ENCODE results near the gene CYP4V2.

CYP4V2 gene

DNA sequence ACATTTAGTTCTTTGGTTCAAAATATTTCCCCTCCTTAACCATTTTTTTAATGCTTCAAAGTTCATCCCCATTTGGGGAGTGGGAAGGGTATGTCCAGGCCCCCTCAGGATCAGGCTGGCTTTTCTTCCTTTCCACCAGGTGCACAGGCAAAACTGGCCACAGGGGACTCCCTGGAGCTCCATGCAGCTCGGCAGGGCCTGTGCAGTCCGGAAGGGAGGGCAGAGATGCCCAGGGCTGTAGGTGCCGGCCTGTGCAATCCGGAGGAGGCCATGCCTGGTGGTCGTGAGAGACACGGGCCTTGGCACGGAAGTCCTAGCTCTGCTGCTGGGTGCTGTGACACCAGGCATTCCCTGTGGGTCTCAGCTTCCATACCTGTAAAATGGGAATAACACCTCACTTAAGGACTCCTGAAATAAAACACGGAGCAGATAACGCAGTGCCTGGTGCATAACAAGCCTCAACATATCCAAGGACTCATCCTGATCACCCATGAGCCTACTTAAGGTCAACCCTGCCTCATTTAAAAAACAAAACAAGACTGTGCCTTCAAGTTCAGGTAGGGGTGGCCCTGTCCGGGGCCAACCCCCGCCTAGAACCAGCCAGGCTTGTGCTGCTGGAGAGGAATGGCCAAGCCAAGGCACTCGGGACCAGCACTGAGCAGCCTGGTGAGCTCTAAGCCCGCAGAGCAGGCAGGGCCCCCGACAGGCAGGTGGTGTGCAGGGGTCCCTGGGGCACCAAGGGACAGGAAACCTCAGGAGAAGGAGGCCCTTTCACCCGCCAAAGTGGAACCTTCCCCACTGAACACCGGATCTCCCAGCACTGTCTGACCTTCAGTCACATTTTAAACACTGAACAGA is 21.2 kb upstream of the CYP4V2 start:
- intact Hi-C loops (cut with DNase I) = no loop called here
- no peak for DNase-seq

DNA sequence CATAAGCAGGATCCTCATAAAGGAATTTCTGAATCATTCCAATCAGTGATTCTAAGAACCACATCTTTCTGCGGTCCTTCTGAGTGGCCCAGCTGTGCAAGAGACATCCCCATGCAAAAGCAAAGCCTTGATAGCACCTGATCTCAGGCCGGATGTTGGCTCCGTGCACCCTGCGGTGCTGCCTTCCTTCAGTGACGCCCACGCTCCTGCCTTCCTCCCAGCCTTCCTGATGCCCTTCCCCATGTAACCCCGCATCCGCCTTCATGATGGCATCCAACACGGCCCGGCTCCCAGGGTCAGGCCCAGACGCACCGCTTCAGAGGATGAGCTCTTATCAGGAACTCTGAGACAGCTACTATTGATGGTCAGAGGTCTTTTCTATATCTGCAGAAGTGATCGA is 20.4 kb upstream of the CYP4V2 start:
- intact Hi-C loops (cut with DNase I) = no loop called here
- DNase-seq = no peak

DNA sequence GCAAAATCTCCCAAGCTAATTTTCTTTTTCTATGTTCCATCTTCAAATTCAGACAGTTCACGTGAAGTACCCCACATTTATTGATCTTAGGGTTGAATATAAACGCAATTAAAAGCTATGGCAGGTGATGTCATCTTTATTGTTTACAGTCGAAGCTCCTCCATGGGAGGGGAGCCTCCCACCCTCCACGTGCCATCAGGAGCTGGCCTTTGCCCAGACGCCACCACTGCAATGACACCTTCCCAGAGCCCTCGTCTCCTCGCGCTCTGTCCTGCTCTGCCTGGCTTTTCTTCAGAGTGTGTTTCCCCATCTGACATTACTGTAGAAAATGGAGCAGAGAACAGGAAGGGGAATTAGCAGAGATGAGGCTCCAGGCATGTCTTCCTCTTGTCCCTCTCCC is 18.8 kb upstream of the CYP4V2 start:
- DNase-seq = no peak
- intact Hi-C loops (cut with DNase I) = no loop called here

DNA sequence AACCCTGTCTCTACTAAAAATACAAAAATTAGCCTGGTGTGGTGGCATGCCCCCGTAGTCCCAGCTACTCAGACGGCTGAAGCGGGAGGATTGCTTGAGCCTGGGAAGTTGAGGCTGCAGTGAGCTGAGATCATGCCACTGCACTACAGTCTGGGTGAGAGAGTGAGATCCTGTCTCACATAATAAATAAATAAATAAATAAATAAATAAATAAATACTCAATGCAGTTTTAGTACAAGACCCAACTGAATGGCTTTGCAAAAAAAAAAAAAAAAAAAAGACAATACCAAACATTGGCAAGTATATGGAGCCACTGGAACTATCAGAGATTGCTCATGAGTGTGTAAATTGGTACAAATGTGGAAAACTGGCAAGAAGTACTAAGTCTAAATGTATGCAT is 3.3 kb upstream of the CYP4V2 start:
- DNase-seq = no peak
- intact Hi-C loops (cut with DNase I) = no loop called here

DNA sequence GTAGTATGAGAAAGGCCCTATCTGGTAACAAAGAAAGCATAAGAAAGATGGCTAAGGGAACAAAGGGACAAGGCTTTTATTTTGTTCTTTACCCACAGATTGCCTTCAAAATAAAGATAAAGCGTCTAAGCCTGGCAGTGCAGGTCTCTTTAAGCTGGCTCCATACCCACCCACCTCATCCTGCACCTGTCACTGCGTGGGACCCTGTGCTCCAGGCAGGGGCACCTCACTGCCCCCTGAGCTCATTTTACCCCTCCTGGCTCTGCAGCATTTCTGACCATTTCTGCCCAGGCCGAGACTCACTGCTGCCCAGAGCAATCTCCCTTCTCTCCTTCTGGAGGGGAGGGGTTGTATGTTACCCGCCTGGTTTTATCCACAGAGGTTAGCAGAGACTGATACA is 1.7 kb upstream of the CYP4V2 start:
- intact Hi-C loops (cut with DNase I) = no loop called here
- DNase-seq = peak in 16 of 42 donors; percentile 11 to 61 (median 37)

DNA sequence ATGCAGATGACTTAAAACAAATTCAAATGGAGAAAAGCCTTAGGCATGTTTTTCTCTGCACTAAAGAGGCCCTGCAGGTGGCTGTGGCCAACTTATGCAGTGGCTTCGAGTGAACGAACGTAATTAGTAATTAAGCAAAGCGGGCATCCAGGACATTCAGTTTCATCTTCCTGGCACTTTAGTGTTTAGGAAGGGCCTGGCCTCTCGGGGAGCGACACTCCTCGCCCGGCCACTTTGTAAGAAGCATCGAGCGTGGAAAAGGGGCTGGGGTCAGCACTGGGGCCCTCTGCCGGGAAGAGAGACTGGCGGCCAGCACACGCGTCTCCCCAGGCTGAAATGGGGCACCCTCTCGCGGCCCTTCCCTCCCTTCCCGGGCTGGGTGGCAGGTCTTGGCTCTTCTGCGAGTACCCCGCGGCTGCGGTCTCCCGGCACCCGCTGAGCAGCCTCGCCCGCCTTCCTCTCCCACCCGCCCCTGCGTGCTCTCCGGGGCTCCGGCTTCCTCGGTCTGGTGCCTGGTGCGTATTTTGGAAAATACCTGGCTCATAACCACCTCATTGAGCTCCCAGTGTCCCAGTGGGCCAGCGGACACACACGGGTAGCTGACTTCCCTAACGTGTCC is 677 bp upstream of the CYP4V2 start:
- intact Hi-C loops (cut with DNase I) = no loop called here
- DNase-seq = peak in 27 of 42 donors; percentile 26 to 79 (median 61)

DNA sequence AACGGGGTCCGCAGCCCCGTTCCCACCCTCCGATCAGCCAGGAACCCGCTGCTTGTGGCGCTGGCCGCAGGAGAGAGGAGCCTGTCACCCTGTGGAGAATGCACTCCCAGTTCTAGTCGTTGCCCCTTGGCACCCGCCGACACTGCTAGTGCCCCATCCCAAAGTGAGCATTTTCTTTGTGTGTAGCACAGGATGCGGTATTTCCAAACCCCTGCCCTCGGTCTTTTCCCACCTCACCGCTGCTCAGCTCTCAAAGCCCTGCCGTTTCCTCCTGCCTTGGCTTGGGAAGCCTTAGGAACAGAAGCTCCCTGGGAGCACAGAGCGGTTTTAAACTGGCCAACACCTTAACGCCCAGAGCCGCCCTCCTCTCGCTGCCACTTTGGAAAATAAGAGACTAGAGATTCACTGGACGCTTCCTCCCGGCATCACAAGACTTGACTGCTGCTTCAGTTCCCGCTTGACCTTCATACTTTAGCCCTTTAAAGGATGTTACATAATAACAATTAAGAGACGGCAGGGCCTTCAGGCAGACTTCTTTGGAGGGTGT is 772 bp downstream of the CYP4V2 start:
- intact Hi-C loops (cut with DNase I) = no loop called here
- peak in 40 of 42 donors; percentile 26 to 72 (median 52) for DNase-seq

DNA sequence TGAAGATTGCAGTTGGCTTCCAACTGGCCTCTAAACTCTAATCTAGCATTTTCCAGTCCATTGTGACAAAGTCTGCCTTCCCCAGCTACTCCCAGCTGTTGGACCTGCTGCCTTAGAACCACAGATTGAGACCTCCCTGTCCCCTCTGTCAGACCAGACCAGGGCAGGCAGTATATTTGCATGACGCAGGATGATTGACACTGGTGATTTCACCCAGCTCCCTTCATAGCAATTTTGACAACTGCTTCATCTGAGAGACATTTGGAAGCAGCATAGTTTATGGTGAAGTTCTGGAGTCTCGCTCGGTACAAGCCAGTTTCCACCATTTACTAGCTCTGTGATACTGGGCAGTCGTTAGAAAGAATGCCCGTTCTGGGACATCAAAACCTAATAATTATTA is 2.5 kb downstream of the CYP4V2 start:
- DNase-seq = no peak
- intact Hi-C loops (cut with DNase I) = no loop called here

DNA sequence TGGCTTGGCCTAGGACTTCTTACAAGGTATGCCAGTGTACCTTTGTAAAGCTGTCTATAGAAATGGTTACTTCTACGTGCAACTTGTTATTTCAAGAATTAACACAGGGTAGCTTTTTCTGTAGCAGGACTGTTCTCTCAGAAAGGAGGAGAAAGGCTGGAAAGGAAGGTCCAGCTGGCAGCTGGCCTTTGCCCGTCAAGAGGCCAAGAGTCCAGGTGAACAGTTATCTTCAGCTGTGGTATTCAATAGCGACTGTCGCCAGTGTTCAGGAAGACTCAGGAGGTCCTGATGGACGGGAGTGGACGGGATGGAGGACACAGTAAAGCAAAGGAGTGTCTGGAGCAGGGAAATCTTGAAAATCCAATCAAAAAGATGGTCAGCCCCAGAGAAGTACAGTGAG is 4.7 kb downstream of the CYP4V2 start:
- intact Hi-C loops (cut with DNase I) = no loop called here
- DNase-seq = no peak

DNA sequence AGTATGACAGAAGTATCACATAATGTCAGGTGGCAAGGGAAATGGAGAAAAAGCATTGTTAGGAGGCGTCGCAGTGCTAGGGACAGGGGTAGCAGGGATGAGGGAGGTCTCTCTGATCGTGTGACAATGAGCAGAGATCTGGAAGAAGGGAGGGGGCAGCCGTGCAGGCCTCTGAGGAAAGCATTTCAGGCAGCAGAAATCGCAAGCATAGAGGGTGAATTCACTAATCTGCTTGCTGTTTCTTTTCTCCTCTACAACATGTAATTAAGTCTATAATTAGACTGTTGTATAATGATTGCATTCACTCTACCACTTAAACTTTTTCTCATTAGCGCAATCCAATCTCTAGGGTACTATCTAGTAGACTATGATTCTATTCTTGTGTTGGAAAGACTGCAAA is 9.1 kb downstream of the CYP4V2 start:
- peak in 1 of 42 donors; percentile 11 for DNase-seq
- intact Hi-C loops (cut with DNase I) = no loop called here

DNA sequence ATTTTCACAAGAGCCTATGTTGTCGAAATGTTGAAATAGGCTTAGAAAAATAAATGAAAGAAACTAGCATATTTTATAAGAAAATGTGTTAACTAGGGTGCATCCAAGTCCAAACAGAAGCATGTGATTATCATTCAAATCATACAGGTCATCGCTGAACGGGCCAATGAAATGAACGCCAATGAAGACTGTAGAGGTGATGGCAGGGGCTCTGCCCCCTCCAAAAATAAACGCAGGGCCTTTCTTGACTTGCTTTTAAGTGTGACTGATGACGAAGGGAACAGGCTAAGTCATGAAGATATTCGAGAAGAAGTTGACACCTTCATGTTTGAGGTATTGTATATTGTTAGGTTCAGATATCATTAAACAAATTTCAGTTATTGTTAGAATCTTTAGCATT is 9.6 kb downstream of the CYP4V2 start:
- intact Hi-C loops (cut with DNase I) = no loop called here
- DNase-seq = no peak

DNA sequence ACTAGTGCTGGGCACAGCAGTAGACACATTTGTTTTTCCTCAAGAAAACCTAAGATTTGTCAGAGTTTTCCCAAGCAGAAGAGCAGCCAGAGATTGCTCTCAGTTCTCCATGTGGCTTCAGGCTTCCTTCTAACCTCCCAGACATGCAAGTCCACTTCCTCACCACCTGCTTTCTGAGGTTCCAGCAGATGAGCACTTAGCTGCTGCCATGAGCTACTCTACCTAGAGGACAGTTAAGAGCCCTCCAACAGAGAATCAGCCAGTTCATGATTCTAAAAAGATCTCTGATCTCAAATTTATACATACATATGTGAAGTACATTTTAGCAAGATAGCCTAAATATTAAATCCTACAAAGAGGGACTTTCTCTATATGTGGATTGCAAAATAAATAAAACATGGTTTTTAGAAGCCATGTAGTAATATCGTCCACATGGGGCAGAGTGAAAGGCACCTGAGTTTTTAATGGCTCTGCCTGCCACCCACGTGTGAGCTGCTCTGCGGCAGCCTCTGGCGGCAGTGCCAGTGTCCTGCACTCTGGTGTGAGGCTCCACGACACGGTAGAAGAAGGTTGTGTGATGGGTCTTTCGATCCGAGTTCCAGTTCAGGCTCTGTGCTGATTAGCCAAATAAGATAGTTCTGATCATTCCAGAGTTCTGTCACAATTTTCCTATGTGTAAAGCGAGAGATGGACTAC is 10.3 kb downstream of the CYP4V2 start:
- intact Hi-C loops (cut with DNase I) = no loop called here
- peak in 10 of 42 donors; percentile 7 to 56 (median 36) for DNase-seq

DNA sequence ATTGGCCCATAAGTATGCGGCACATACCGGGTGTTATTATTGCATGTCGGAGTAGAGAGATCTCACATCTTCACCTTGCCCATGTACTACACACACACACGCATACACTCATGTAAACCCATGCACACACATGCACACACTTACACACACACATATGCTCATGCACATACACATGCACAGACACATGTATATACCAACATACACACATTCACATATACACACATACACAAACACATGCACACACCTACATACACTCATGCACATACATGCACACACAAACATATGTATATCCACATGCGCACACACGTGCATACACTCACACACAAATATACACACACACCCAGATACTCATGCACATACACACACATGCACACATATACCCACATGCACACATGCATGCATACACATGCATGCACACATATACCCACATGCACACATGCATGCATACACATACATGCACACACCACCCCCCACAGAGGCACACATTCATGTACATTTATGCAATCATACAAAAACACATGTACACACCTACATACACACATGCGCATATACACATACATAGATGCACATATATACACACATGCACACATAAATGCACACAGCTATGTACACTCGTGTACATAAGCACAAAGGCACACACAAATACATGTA is 11.2 kb downstream of the CYP4V2 start:
- intact Hi-C loops (cut with DNase I) = no loop called here
- no peak for DNase-seq

DNA sequence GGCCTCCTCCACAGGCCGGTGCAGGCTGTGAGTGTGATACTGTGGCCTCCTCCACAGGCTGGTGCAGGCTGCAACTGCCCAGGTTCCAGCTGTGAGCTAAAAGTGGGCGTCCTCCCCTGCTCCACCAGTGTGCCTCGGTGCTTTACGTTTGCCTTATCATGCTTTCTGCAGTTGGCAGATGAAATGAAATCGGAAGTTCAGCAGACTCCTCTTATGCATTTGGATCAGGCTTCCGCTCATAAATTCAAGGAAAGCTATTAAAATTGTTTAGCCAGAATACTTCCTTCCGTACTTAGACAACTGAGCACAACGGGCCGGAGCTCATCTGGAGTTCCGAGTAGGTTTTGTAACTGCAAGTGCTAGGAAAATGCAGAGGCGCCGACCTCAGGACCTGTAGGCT is 12.0 kb downstream of the CYP4V2 start:
- intact Hi-C loops (cut with DNase I) = no loop called here
- peak in 20 of 42 donors; percentile 14 to 56 (median 34) for DNase-seq

DNA sequence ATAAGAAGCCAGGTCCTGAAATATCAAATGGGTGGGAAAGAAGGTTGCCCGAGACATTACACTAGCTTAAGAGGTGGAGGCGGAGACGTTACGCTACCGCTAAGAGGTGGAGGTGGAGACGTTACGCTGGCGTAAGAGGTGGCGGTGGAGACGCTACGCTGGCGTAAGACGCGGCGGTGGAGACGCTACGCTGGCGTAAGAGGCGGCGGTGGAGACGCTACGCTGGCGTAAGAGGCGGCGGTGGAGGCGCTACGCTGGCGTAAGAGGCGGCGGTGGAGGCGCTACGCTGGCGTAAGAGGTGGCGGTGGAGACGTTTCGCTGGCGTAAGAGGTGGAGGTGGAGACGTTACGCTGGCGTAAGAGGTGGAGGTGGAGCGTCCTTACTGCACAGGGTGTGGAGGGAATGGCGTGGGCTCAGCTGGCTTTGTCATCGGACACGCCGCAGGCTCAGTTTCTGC is 12.8 kb downstream of the CYP4V2 start:
- intact Hi-C loops (cut with DNase I) = no loop called here
- DNase-seq = peak in 33 of 42 donors; percentile 20 to 85 (median 64)

DNA sequence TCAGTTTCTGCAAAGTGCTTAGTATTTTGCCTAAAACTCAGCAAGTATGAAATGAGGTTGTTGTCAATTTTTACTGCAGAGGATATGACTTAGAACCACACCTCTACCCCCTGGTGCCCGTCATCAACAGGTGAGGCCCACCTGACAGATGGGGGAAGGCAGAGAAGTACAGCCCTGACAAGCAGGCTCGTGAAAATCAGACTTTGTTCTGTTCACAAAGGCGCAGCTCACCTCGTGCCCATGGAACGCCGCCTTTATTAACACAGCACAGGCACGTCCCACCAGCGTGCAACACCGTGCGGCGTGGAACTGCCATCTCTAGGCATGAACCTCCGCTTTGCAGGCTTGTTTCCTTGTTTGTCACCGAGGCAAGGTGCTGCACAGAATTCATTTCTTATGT is 13.3 kb downstream of the CYP4V2 start:
- intact Hi-C loops (cut with DNase I) = no loop called here
- peak in 2 of 42 donors; percentile 13 for DNase-seq

DNA sequence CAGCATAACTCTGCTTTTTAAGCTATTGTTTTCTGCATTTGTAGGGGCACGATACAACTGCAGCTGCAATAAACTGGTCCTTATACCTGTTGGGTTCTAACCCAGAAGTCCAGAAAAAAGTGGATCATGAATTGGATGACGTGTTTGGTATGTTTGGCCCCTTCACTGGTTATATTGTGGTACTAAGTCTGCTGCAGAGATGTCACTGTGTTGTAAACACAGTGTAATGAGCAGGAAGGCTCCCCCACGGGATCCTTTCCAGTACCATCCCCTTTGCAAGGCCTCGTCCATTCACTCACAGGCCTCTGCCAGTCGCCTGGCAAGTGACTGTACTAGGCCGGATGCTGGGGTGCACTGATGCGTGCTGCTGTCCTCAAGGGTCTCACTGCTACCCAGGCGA is 13.8 kb downstream of the CYP4V2 start:
- no peak for DNase-seq

DNA sequence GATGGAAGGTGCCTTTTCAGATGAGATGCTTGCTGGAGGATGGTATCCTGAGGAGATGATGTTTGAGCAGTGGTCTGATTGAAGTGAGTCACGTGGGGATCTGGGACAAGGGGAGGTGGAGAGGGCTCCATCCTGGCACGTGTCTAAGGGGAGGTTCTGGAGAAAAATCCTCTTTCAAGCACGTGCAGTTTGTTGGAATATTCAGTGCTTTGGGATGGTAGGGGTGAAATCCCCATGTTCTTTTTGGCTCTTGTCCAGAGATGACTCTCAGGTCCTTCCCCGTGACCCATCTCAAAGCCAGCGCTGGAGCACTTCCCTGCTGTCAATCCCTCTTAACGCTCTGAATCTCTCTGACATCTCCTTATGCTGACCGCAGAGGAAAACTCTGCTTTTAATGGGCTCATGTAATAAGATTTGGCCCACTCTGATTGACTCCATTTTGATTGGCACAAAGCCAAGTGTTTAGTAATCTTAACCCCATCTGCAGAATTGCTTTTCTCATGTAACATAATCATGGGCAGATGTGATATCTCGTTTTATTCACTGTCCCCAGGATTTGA is 25.2 kb downstream of the CYP4V2 start:
- no peak for DNase-seq

More for the DNA sequence above, 13.8 kb downstream of the CYP4V2 start:
- intact Hi-C loops (cut with DNase I) = no loop called here

DNA sequence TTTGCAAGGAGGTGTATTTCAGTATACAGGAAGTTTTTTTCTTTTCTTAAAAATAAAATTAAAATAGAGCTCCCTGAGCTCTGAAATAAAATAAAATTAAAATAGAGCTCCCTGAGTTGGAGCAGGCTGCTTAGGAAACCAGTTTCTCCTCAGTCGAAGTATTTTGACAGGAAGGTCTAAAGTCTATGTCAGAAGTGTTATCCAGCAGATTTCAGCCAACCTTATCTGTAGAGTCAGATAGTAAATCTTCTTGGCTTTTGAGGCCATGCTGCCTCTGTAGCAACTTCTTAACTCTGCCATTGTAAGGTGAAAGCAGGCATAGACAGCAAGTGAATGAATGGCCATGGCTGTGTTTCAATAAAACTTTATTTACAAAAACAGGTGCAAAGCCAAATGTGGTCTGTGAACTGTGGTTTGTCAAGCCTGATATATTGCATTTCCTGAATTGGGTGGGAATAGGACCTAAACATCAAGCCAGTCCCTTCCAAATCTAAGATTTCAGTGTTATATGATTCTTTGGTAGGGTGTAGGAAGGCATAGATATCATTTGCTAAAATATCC is 26.4 kb downstream of the CYP4V2 start:
- intact Hi-C loops (cut with DNase I) = no loop called here
- no peak for DNase-seq

More for the DNA sequence above, 25.2 kb downstream of the CYP4V2 start:
- intact Hi-C loops (cut with DNase I) = no loop called here

Data from head of caudate nucleus (tissue), 42 donors.